Lower leg skin (tissue), 3 donors: ENCODE data around the gene NEK11.

Experiments
- POLR2A ChIP-seq, 2 donors: fragments of 450-650 bp; IDR thresholded peaks; one replicate each; pipeline ENCODE4 v1.6.1; 2016 to 2017; ENCODE audit warnings: antibody characterized with exemption in 2 of 2, mild to moderate bottlenecking in 1 of 2, moderate library complexity in 1 of 2
- TF ChIP-seq, protein P1 (sequence below), 3 donors: fragments of 450-650 bp; IDR thresholded peaks; one replicate each; pipeline ENCODE4 v1.5.1; 2016; ENCODE audit warnings: antibody characterized with exemption in 3 of 3, mild to moderate bottlenecking in 3 of 3, moderate library complexity in 2 of 3

DNA sequence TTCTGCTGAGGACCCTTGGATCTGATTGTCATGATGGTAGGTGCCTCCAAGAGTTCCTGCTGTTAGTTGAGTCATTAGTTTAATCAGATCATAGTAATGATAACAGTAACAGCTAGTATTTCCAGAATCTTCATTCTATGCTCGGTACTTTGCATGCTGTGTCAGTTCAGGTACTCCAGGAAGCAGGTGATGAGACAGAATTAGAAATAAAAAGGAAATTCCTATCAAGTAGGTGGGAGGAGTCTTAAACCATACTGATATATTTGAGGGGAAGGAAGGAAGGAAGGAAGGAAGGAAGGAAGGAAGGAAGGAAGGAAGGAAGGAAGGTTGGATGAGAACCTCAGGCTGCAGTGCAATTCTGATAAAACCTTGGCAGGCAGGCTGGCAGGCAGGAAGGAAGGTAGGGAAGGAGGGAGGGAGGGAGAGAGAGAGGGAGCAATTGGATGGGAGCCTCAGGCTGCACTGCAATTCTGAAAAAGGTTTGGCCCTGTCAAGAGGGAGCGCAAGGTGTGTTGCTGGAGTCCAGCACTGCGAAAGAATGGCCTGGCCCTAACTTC, 206.1 kb downstream of the NEK11 start:
- TF ChIP-seq, protein P1, sequence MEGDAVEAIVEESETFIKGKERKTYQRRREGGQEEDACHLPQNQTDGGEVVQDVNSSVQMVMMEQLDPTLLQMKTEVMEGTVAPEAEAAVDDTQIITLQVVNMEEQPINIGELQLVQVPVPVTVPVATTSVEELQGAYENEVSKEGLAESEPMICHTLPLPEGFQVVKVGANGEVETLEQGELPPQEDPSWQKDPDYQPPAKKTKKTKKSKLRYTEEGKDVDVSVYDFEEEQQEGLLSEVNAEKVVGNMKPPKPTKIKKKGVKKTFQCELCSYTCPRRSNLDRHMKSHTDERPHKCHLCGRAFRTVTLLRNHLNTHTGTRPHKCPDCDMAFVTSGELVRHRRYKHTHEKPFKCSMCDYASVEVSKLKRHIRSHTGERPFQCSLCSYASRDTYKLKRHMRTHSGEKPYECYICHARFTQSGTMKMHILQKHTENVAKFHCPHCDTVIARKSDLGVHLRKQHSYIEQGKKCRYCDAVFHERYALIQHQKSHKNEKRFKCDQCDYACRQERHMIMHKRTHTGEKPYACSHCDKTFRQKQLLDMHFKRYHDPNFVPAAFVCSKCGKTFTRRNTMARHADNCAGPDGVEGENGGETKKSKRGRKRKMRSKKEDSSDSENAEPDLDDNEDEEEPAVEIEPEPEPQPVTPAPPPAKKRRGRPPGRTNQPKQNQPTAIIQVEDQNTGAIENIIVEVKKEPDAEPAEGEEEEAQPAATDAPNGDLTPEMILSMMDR (IDR thresholded peaks at IDR 0.05) = no peak
- no peak for TF ChIP-seq POLR2A (IDR thresholded peaks at IDR 0.05)
